ENCODE data around the gene REXO4.
"Not testable (repeated sequence)": the region's sequence is repeated elsewhere in the genome, so short reads cannot be mapped to it uniquely, and the experiment has no call there.

REXO4 gene, protein sequence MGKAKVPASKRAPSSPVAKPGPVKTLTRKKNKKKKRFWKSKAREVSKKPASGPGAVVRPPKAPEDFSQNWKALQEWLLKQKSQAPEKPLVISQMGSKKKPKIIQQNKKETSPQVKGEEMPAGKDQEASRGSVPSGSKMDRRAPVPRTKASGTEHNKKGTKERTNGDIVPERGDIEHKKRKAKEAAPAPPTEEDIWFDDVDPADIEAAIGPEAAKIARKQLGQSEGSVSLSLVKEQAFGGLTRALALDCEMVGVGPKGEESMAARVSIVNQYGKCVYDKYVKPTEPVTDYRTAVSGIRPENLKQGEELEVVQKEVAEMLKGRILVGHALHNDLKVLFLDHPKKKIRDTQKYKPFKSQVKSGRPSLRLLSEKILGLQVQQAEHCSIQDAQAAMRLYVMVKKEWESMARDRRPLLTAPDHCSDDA

DNA sequence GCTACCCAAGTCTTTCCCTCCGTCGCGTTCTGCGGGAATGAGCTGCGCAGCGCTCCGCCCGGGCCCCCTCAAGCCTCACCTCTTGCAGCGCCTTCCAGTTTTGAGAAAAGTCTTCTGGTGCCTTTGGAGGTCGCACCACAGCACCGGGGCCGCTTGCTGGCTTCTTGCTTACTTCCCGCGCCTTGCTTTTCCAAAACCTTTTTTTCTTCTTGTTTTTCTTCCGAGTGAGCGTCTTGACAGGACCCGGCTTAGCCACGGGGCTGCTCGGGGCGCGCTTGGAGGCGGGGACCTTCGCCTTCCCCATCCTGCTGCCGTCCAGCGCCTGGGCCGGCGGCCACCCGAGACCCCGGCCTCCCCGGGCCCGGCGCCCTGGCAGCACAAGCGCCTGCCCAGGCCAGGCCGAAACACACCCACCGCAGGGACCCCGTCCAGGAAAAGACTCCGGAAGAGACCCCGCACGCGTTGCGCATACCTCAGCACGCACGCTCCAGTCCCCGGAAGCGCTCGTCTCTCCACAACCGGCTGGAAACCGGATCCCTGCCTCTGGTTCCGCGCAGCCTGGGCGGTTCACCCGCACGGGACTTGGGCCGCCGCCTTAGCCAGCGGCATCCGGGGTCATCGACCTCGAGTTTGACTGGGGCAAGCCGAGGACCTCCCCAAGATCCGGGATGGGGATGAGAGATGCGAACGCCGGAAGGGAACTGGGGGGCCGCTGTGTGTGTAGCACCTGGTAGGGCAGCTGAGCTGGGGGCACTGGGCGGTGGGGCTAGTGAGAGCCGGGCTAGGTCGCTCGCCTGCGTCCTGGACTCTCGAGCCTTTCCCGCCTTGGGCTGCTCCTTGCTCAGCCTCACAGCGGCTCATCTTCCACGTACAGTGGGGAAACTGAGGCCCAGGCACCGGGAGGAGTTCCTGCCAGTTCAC, at the start of gene REXO4:
Gene REXO4 (minus strand): TSS at position 470 of the 921 bp plus-strand sequence. CDS start 166 bp downstream, at position 304.
- peak; percentile 91 for DNase-seq

DNA sequence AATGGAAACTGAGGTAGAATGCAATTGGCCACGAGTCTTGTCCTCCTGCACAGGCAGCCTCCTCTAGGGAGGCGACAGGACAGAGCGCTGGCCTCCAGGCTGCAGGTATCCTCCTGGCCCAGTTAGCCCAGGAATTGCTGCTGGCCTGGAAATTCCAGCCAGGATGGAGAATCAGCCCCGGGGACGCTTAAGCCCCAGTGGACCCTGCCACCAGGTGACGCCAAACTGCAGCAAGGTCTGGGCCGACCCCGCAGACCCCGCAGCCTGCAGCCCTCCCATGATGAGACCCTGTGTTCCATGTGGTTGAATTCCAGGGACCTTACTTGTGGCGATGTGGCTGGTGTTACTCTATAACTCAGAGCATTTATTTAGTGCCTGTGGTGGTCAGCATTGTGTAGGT, 49.3 kb upstream of the REXO4 start:
- no peak for DNase-seq

DNA sequence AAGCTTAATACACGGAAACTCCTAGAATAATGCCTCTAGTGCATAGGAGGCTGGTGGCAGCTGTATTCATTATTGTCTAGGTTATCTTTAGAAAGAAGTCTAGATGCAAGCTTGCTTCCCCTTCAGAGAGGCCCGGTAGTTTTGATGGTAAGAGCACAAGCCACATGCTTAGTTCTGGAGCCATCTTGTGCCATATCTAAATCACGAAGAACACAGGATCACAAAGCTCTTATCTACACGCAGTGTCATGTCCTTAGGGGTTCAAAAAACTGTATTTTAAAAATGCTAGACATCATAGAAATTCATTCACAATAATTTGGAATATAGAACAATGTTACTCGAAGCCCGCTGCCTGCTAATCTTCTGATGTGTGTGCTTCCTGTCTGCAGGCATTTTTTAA, 48.2 kb upstream of the REXO4 start:
- DNase-seq = no peak

DNA sequence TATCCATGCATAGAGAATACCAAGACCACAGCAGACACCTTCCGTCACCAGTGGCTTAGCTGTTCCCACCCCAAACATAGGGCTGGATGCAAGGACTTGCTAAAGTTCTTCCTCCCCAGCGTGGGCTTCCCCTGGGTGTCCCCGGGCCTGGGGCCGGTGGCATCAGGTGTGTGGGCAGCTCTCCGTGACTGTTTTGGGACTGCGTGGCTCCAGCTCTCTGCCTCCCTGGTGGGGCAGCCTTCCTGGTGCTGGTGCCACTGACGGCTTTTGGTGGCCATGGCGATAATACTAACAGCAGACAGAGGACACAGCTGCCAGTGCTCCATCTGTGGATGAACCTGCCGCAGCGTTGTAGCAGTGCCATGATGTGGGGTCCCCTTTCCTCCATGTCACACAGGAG, 46.8 kb upstream of the REXO4 start:
- no peak for DNase-seq

DNA sequence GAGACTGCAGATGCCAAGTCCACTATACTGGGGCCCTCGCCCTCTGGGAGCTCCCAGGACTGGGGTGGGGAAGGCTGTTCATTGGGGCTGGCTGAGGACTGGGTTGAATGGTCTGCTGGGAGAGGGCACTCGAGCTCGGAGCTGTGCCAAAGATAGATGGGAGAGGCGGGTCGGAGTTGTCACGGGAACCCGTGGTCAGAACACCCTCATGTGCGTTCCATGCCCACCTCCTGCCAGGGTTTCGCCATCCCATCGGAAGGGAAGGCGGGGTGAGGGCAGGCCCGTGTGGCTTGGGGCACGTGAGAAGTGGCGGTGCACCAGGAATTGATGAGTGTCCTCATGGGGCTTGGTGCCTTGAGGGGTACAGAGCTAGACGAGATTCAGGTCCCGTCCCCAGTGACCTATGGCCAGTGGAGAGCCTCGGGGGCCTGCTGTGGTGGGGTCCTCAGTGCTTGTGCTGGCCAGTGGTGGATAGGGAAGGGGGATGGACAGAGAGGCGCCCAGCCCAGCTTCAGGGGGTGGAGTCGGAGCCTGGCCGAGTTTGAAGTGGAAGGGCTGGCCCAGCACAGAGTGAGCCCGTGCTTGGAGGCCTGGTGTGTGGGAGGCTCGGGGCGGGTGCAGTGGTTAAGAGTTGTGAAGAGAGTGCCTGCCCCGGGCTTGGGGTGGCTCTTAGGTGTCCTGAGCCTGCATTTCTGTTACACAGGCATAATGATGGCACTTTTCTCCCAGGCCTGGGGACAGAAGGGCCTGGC, 46.2 kb upstream of the REXO4 start:
- no peak for DNase-seq

DNA sequence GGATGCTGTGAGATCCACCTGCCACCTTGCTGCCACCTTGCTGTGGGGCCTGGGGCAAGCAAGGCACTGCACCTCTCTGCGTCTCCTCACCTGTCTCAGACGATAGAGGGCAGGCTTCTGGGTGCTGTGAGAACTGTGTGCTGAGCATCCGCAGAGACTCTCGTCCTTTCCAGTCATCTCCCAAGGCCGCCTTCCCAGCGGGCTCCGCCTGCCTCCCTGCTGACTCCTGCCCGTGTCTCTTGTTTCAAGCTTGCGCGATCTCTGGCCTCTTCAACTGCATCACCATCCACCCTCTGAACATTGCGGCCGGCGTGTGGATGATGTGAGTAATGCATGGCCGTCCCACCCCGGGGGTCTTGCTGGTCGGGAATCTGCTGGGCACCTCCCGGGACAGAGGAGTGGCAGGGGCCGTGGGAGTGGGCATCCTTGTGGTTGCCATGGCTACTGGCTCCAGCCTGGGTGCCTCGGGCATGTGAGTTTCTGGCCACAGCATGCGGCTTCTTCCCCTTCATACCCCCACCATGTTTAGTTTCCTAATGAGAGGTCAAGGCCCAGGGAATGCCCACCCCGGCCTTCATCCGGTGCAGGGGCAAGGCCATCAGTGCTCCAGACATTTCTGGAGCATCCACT, 45.5 kb upstream of the REXO4 start:
- no peak for DNase-seq

DNA sequence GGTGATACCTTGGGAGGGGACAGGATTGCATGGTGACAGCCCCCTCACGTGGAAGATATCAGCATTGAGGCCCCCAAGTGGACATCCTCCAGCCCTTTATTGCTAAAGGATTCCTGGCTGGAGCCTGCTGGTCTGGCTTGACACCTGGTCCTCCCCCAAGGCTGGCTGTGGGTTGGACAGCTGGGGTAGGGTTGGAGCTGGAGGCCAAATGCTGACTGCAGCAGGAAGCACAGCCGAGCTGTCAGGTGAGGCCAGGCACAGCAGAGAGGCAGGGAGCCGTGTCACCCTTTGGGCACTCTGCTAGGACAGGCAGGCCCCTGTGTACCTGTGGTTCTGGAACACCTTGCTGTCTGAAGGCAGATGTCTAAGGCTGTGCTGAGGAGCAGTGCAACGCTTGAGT, 44.2 kb upstream of the REXO4 start:
- no peak for DNase-seq

DNA sequence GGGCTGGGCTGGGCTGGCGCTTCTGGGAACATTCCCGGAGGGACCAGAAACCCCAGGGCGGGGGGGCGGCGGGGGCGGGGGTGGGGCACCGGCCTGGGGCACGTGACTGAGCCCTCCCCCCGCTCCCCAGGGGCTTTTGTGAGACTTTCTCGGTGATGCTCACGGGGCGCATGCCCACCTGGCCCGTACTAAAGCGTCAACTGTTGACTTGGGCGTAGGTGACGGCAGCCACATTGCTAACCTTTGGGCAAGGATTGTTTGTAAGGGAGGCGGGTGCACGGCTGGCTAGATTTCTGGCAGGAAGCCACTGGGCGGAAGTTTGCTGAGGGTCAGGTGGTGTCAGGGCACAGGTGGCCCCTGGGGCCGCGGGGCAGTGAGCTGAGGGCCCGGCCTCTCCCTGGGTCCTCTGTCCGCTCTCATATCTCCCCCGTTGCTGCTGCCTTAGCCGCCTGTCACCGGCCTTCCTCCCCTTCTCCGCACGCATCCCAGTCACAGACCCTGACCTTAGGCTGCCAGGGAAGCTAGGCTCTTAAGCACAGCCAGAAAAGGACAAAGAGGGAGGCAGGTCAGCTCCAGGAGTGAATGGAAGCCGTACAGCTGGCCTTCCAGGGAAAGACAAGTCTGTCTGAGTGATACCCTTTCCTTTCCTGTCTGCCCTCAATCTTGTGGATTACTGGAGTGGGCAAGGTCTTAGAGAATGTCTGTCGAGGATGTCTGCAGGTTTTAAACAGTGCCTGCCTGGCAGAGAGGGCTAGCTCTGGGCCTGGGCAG, 42.8 kb upstream of the REXO4 start:
- peak; percentile 75 for DNase-seq

DNA sequence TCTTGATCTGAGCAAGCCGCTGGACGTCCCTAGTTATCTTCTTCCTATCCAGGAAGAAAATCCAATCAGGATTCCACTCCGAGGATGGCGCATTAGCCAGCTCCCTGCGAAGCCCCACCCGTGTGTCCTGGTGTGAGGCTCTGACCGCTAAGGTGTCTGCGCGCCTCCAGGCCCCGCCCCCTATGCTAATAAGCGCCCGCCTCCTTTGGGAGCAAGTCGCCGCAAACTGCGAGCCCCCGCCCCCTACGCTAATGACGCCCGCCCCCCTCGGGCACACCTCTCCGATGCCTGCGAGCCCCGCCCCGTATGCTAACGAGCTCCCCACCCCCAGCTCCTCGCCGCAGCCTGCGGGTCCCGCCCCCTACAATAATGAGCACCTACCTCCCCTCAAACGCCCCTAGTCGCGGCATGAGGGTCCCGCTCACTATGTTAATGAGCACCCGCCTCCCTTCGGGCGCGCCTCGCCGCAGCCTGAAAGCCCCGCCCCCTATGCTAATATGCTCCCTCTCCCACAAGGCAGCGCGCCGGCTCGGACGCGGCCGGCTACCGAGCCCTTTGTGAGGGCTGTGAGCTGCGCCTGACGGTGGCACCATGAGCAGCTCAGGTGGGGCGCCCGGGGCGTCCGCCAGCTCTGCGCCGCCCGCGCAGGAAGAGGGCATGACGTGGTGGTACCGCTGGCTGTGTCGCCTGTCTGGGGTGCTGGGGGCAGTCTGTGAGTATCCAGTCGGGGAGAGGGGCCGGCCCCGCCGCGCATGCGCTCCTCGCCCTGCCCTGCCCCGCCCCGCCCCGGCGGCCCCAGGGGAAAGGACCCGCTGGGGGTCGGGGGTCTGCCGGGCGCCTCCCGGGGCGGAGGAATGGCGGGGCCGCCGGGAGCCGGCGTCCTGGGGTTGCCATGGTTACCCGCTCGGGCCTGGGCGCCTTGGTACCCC, 41.9 kb upstream of the REXO4 start, which contains the start of gene CACFD1:
Gene CACFD1 (plus strand): TSS at position 503 of the 929 bp plus-strand sequence. CDS start 89 bp downstream, at position 592.
- peak; percentile 95 for DNase-seq

DNA sequence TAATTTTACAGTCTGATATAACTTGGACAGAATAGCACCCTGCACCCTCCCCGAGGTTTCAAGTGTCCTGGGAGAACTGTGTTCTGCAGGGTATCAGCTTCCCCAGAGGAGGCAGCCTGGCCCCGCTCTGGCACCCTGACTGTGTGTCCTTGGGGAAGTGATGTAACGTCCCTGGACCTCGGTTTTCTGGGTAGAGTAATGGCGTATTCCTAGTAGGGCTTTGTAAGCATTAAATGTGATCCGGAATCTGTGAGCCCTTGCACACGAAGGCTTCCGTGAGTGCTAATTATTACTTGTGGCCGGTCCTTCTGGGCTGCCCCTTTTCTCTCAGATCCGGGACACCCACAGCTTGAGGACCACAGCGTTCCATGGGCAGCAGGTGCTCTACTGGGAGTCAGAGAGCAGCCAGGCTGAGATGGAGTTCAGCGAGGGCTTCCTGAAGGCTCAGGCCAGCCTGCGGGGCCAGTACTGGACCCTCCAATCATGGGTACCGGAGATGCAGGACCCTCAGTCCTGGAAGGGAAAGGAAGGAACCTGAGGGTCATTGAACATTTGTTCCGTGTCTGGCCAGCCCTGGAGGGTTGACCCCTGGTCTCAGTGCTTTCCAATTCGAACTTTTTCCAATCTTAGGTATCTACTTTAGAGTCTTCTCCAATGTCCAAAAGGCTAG, 41.0 kb upstream of the REXO4 start:
- no peak for DNase-seq

DNA sequence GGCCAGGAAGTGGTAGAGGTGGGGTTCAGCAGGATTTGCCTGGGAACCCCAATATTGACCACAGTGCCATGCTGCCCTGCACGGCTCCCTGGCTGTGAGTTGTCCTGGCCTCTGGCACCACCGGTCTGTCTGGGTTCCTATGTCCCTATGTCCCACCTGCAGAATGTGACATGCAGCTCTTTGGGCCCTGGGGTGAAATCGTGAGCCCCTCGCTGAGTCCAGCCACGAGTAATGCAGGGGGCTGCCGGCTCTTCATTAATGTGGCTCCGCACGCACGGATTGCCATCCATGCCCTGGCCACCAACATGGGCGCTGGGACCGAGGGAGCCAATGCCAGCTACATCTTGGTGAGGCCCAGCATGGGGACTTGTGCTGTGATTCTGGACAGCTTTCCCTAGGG, 39.9 kb upstream of the REXO4 start:
- no peak for DNase-seq

DNA sequence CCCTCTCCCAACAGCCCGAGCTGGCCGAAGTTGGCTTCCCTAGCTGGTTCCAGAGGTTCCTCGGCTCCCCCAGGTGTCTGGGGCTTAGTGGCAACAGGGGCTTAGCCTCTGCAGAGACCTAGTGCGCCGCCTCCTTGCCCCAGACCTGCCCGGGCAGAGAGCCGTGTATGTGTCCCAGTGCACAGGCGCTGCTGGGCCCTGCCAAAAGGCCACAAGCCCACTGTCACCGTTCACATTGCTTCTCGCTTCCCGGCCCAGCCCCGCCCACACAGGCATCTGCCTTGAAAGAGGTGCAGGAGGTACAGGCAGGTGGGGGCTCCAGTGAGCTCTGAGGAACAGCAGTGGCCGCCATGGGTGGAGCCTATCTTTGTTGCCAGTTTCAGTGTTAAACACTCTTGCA, 39.4 kb upstream of the REXO4 start:
- DNase-seq = no peak

DNA sequence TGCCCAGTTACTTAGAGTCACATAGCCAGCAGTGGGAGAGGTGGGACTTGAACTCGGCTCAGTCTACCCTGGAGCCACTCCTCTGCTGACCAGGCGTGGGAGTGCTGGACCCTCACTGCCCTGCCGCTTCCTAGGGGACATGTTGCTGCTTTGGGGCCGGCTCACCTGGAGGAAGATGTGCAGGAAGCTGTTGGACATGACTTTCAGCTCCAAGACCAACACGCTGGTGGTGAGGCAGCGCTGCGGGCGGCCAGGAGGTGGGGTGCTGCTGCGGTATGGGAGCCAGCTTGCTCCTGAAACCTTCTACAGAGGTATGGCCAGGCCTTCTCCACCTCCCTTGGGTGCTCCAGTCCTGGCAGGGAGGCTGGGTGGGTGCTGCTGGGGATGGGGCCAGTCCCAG, 38.6 kb upstream of the REXO4 start:
- no peak for DNase-seq

DNA sequence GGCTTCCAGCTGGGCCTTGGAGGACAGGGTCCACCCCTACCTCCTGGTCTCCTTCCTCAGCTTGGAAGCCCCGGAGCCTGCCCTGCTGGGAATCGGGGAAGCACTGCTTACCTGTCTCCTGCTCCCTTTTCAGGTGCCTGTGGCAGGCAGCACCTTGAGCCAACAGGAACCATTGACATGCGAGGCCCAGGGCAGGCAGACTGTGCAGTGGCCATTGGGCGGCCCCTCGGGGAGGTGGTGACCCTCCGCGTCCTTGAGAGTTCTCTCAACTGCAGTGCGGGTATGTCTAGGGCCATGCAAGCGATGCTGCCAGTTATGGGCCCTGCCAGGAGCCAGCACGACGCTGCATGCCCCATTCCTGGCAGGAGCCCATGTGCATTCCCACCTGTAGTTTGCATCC, 38.1 kb upstream of the REXO4 start:
- no peak for DNase-seq

DNA sequence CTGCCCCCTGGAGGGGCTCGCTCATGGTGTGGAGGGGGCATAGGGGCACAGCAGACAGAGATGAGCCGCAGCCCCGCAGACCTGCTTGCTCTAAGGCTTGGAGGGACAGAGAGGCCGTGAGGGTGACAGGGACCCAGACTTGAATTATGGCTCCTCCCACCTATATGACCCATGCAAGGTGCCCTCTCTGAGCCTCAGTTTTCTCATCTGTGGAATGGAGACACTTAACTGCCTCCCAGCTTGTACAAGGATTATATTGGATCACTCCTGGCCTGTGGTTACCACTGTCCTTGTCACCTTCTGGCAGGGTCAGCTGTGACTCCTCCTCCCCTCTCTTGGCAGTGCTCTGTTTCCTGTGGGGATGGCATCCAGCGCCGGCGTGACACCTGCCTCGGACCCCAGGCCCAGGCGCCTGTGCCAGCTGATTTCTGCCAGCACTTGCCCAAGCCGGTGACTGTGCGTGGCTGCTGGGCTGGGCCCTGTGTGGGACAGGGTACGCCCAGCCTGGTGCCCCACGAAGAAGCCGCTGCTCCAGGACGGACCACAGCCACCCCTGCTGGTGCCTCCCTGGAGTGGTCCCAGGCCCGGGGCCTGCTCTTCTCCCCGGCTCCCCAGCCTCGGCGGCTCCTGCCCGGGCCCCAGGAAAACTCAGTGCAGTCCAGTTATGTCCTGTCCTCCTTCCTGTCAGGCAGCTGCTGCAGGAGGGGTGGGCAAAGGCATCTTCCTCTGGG, 37.3 kb upstream of the REXO4 start:
- DNase-seq = no peak

DNA sequence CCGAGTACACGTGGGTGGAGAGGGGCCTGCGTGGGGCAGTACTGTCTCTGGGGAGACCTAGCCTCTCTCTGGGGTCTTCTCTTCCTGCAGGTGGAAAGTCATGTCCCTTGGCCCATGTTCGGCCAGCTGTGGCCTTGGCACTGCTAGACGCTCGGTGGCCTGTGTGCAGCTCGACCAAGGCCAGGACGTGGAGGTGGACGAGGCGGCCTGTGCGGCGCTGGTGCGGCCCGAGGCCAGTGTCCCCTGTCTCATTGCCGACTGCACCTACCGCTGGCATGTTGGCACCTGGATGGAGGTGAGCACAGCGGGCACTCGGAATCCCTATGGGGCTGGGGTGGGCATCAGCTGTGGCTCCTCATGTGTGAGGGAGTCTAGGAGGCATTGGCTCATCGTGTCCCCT, 36.5 kb upstream of the REXO4 start:
- DNase-seq = no peak

DNA sequence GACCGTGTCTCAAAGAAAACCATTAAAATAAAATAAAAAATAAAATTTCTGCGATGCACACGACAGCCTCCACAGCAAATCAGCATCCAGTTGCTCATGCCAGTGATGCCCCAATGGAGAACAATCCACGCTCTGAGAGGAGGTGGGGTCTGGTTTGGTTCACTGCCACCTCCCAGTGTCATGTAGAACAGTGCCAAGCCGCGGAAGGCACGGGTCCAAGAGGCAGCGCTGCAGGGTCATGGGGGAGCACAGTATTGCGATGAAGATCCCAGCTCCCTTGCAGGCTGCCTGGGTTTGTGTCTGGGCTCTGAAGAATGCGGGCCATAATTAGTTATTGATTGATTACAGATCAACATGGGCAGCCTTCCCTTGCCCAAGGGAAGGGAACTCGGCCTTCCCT, 35.8 kb upstream of the REXO4 start:
- DNase-seq = no peak

DNA sequence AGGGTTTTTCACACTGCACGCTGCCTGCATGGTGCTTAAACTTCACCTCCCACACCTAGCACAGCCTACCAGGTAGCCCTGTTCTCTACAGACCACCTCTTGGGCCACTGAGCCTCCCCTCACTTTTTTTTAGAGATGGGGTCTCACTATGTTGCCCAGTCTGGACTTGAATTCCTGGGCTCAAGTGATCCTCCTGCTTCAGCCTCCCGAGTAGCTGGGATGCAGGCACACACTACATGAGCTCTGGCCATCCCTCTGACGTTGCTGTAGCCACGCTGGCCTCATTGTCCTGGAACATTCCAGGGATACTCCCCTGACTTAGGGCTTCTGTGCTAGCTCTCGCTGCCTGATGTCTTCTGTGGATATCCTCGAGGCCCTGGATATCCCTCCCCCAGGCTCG, 34.8 kb upstream of the REXO4 start:
- DNase-seq = no peak

DNA sequence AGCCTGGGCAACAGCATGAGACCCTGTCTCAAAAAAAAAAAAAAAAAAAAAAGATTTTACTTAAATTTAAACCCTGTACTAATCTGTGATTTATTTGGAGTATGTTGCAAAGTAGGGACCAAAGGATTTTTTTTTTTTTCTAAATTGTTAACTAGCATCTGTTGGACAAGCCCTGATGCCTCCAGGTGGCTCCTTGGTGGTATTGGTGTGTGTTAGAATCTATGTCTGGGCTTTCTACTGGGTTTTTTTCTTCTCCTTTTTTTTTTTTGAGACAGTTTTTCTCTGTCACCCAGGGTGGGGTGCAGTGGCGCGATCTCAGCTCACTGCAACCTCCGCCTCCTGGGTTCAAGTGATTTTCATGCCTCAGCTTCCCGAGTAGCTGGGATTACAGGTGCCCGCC, 34.1 kb upstream of the REXO4 start:
- DNase-seq = not testable (repeated sequence)
